ENCODE results near the gene IFNL3. TPM values are rescaled to one million over a fixed set of nuclear protein-coding genes. Genes with fewer than 3 reads are reported as not detected.

IFNL3 gene
- total RNA-seq, 1 experiment from 2014 or later = not detected

- TF ChIP-seq MAX (CRISPR knock-in tag; IDR thresholded peaks at IDR 0.05) = peak; percentile 95
- 0 out of 2 replicates have a peak, but pooled peaks have one; percentile 60 for TF ChIP-seq ZBTB43 (CRISPR knock-in tag; IDR thresholded peaks at IDR 0.05)
- 0 out of 2 replicates have a peak, but pooled peaks have one; percentile 54 for TF ChIP-seq RELA (CRISPR knock-in tag; IDR thresholded peaks at IDR 0.05; ENCODE audit: borderline replicate concordance)
- TF ChIP-seq ZMAT4 (CRISPR knock-in tag; IDR thresholded peaks at IDR 0.05) = no peak
- no peak for TF ChIP-seq GTF2I (CRISPR knock-in tag; conservative IDR thresholded peaks at IDR 0.05)
- no peak for TF ChIP-seq NFYB (CRISPR knock-in tag; conservative IDR thresholded peaks at IDR 0.05; ENCODE audit: low read depth)
- TF ChIP-seq, protein P1, sequence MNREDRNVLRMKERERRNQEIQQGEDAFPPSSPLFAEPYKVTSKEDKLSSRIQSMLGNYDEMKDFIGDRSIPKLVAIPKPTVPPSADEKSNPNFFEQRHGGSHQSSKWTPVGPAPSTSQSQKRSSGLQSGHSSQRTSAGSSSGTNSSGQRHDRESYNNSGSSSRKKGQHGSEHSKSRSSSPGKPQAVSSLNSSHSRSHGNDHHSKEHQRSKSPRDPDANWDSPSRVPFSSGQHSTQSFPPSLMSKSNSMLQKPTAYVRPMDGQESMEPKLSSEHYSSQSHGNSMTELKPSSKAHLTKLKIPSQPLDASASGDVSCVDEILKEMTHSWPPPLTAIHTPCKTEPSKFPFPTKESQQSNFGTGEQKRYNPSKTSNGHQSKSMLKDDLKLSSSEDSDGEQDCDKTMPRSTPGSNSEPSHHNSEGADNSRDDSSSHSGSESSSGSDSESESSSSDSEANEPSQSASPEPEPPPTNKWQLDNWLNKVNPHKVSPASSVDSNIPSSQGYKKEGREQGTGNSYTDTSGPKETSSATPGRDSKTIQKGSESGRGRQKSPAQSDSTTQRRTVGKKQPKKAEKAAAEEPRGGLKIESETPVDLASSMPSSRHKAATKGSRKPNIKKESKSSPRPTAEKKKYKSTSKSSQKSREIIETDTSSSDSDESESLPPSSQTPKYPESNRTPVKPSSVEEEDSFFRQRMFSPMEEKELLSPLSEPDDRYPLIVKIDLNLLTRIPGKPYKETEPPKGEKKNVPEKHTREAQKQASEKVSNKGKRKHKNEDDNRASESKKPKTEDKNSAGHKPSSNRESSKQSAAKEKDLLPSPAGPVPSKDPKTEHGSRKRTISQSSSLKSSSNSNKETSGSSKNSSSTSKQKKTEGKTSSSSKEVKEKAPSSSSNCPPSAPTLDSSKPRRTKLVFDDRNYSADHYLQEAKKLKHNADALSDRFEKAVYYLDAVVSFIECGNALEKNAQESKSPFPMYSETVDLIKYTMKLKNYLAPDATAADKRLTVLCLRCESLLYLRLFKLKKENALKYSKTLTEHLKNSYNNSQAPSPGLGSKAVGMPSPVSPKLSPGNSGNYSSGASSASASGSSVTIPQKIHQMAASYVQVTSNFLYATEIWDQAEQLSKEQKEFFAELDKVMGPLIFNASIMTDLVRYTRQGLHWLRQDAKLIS (CRISPR knock-in tag; IDR thresholded peaks at IDR 0.05; ENCODE audit: borderline replicate concordance) = no peak
- no peak for TF ChIP-seq NFATC4 (CRISPR knock-in tag; IDR thresholded peaks at IDR 0.05)
- no peak for TF ChIP-seq ZNF396 (CRISPR knock-in tag; IDR thresholded peaks at IDR 0.05; ENCODE audit: borderline replicate concordance)
- TF ChIP-seq, protein P2, sequence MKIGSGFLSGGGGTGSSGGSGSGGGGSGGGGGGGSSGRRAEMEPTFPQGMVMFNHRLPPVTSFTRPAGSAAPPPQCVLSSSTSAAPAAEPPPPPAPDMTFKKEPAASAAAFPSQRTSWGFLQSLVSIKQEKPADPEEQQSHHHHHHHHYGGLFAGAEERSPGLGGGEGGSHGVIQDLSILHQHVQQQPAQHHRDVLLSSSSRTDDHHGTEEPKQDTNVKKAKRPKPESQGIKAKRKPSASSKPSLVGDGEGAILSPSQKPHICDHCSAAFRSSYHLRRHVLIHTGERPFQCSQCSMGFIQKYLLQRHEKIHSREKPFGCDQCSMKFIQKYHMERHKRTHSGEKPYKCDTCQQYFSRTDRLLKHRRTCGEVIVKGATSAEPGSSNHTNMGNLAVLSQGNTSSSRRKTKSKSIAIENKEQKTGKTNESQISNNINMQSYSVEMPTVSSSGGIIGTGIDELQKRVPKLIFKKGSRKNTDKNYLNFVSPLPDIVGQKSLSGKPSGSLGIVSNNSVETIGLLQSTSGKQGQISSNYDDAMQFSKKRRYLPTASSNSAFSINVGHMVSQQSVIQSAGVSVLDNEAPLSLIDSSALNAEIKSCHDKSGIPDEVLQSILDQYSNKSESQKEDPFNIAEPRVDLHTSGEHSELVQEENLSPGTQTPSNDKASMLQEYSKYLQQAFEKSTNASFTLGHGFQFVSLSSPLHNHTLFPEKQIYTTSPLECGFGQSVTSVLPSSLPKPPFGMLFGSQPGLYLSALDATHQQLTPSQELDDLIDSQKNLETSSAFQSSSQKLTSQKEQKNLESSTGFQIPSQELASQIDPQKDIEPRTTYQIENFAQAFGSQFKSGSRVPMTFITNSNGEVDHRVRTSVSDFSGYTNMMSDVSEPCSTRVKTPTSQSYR (CRISPR knock-in tag; IDR thresholded peaks at IDR 0.05) = no peak; the same call in 1 of the 2 replicates
- peak; percentile 80 for TF ChIP-seq FOXP1 (CRISPR knock-in tag; IDR thresholded peaks at IDR 0.05; ENCODE audit: borderline replicate concordance)
- no peak for TF ChIP-seq ZNF138 (CRISPR knock-in tag; conservative IDR thresholded peaks at IDR 0.05)
- TF ChIP-seq ZNF423 (CRISPR knock-in tag; IDR thresholded peaks at IDR 0.05) = no peak
- TF ChIP-seq ZNF416 (CRISPR knock-in tag; IDR thresholded peaks at IDR 0.05) = no peak
- no peak for TF ChIP-seq STAT6 (CRISPR knock-in tag; conservative IDR thresholded peaks at IDR 0.05; ENCODE audit: low read depth)
- TF ChIP-seq GABPB1 (CRISPR knock-in tag; IDR thresholded peaks at IDR 0.05) = no peak
- 0 out of 2 replicates have a peak, but pooled peaks have one; percentile 46 for TF ChIP-seq ARID4B (CRISPR knock-in tag; IDR thresholded peaks at IDR 0.05; ENCODE audit: borderline replicate concordance)
- no peak for TF ChIP-seq ZNF263 (CRISPR knock-in tag; IDR thresholded peaks at IDR 0.05; ENCODE audit: low read depth)
- TF ChIP-seq E2F5 (CRISPR knock-in tag; IDR thresholded peaks at IDR 0.05) = 0 out of 2 replicates have a peak, but pooled peaks have one; percentile 29
- no peak for TF ChIP-seq FOXJ3 (CRISPR knock-in tag; IDR thresholded peaks at IDR 0.05; ENCODE audit: borderline replicate concordance)
- TF ChIP-seq TEAD1 (CRISPR knock-in tag; IDR thresholded peaks at IDR 0.05) = no peak
- TF ChIP-seq, protein P3, sequence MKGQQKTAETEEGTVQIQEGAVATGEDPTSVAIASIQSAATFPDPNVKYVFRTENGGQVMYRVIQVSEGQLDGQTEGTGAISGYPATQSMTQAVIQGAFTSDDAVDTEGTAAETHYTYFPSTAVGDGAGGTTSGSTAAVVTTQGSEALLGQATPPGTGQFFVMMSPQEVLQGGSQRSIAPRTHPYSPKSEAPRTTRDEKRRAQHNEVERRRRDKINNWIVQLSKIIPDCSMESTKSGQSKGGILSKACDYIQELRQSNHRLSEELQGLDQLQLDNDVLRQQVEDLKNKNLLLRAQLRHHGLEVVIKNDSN (CRISPR knock-in tag; IDR thresholded peaks at IDR 0.05) = no peak
Measured at GRCh38 chr19:39263912-39264305, 19.1 kb upstream of the IFNL3 start (continued).
